Measurements from ENCODE around the gene ENPP7.

DNA sequence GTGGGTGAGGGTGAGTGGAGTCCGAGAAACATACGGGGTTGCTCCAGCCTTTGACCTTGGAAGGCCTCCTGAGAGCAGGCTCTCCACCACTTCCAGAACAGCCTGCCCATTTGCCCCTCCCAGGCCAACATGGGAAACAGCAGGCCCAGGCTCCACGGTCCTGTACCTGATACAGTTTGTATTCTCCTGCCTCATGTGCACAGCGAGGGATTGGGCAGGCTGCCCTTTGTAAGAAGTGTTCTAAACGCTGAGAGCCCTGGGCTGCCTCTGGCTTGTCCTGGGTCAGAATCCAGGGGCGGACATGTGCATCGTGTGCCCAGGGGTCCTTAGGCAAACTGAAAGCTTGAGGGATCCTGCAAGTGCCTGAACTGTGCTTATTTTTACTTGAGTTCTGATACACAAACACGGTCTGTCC is 43.8 kb downstream of the ENPP7 start:
- TF ChIP-seq, protein P1, sequence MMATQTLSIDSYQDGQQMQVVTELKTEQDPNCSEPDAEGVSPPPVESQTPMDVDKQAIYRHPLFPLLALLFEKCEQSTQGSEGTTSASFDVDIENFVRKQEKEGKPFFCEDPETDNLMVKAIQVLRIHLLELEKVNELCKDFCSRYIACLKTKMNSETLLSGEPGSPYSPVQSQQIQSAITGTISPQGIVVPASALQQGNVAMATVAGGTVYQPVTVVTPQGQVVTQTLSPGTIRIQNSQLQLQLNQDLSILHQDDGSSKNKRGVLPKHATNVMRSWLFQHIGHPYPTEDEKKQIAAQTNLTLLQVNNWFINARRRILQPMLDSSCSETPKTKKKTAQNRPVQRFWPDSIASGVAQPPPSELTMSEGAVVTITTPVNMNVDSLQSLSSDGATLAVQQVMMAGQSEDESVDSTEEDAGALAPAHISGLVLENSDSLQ (IDR thresholded peaks at IDR 0.05), result no peak
- TF ChIP-seq NFRKB (IDR thresholded peaks at IDR 0.05) (no peak), FOXK2 (IDR thresholded peaks at IDR 0.05) (no peak), HDGF (IDR thresholded peaks at IDR 0.05; ENCODE audit: borderline replicate concordance) (no peak), FOXM1 (IDR thresholded peaks at IDR 0.05; ENCODE audit: borderline replicate concordance) (no peak), BHLHE40 (IDR thresholded peaks at IDR 0.05; ENCODE audit: borderline replicate concordance) (no peak)
